Umbilical cord (tissue), 2 donors: ENCODE measurements around the gene CAPZB. TPM values are rescaled to one million over a fixed set of nuclear protein-coding genes. Genes with fewer than 3 reads are reported as not detected.

ENCODE experiments used
- DNase-seq: peaks from one replicate; pipeline ENCODE4 v3.0.0-alpha.2; 2015; ENCODE audit warnings: low spot score
- total RNA-seq: library from RNA; depleted of rRNA; stranded (reverse); fragments of >200 nt; gene quantifications from one replicate; pipeline ENCODE4 v1.2.3, GENCODE V29; 2014; ENCODE audit warnings: low replicate concordance; ENCODE audit not compliant: insufficient read depth

The CAPZB gene
- total RNA-seq, 1 donor from 2014 or later: 77.0 TPM

- DNase-seq: no peak
Observed at GRCh38 chr1:19348441-19349198, 136.7 kb downstream of the CAPZB start.

GRCh38 chr1:19347533-19348172 is 137.7 kb downstream of the CAPZB start:
- DNase-seq: no peak

- DNase-seq: no peak
Observed at GRCh38 chr1:19346026-19346425, 139.3 kb downstream of the CAPZB start.

- no peak for DNase-seq
Observed at GRCh38 chr1:19345391-19345790, 139.9 kb downstream of the CAPZB start.

- DNase-seq: no peak
Observed at GRCh38 chr1:19344831-19345230, 140.5 kb downstream of the CAPZB start.

- no peak for DNase-seq
Observed at GRCh38 chr1:19344372-19344810, 140.9 kb downstream of the CAPZB start.

GRCh38 chr1:19343617-19344350 is 141.6 kb downstream of the CAPZB start:
- DNase-seq: no peak

GRCh38 chr1:19342894-19343616 is 142.3 kb downstream of the CAPZB start:
- DNase-seq: no peak

- DNase-seq: no peak
Observed at GRCh38 chr1:19342062-19342750, 143.1 kb downstream of the CAPZB start.

- peak; percentile 46 for DNase-seq
Observed at GRCh38 chr1:19341201-19342061, 143.9 kb downstream of the CAPZB start.

GRCh38 chr1:19340387-19340937 is 144.9 kb downstream of the CAPZB start:
- DNase-seq: no peak

- no peak for DNase-seq
Observed at GRCh38 chr1:19339214-19339861, 146.0 kb downstream of the CAPZB start.

- peak; percentile 52 for DNase-seq
Observed at GRCh38 chr1:19338323-19338762, 147.0 kb downstream of the CAPZB start.

GRCh38 chr1:19337289-19337688 is 148.1 kb downstream of the CAPZB start:
- DNase-seq: no peak

GRCh38 chr1:19336543-19336942 is 148.8 kb downstream of the CAPZB start:
- no peak for DNase-seq

- DNase-seq: no peak
Observed at GRCh38 chr1:19333587-19334354, 151.6 kb downstream of the CAPZB start.

GRCh38 chr1:19332832-19333231 is 152.5 kb downstream of the CAPZB start:
- DNase-seq: no peak

- no peak for DNase-seq
Observed at GRCh38 chr1:19331262-19331878, 154.0 kb downstream of the CAPZB start.
